Heart left ventricle (tissue), 16 donors: ENCODE data around the gene PDE7B. TPM values are rescaled to one million over a fixed set of nuclear protein-coding genes. Genes with fewer than 3 reads are reported as not detected.

Source experiments
- ATAC-seq, 4 donors: fragments of 200-7000 bp; cut with Tn5 transposase; one replicate each; pipeline ENCODE4 v1.9.1; 2020 to 2022; ENCODE audit warnings: moderate library complexity in 4 of 4, mild to moderate bottlenecking in 3 of 4, moderate number of reproducible peaks in 1 of 4
- DNase-seq, 5 donors: peaks; one replicate each; pipeline ENCODE4 v3.0.0-alpha.2; 2020
- H3K27ac ChIP-seq, 12 donors: fragments of 200-600 bp; sonication (generic) in 4 of 12; one replicate each; pipeline versions ENCODE4 v1.5.0 to v1.8.0; 2016 to 2022; ENCODE audit warnings: mild to moderate bottlenecking in 2 of 12
- H3K27me3 ChIP-seq, 9 donors: fragments of 200-600 bp; sonication (generic) in 2 of 9; one replicate each; pipeline versions ENCODE4 v1.5.1 to v1.8.0; 2016 to 2022; ENCODE audit warnings: mild to moderate bottlenecking in 3 of 9
- H3K36me3 ChIP-seq, 9 donors: fragments of 200-600 bp; sonication (generic) in 2 of 9; one replicate each; pipeline versions ENCODE4 v1.5.0 to v1.8.0; 2018 to 2022; ENCODE audit warnings: mild to moderate bottlenecking in 2 of 9
- H3K4me1 ChIP-seq, 12 donors: fragments of 200-600 bp; sonication (generic) in 4 of 12; one replicate each; pipeline versions ENCODE4 v1.5.0 to v1.8.0; 2016 to 2022; ENCODE audit warnings: mild to moderate bottlenecking in 3 of 12
- H3K4me3 ChIP-seq, 12 donors: fragments of 200-600 bp; sonication (generic) in 4 of 12; one replicate each; pipeline versions ENCODE4 v1.5.0 to v1.8.0; 2017 to 2022; ENCODE audit warnings: mild to moderate bottlenecking in 9 of 12, moderate library complexity in 4 of 12
- H3K9me3 ChIP-seq, 12 donors: fragments of 200-600 bp; sonication (generic) in 4 of 12; one replicate each; pipeline versions ENCODE4 v1.5.0 to v1.8.0; 2016 to 2022; ENCODE audit warnings: mild to moderate bottlenecking in 1 of 12
- CTCF ChIP-seq, 12 donors: fragments of 200-600 bp; sonication (generic) in 4 of 12; IDR thresholded peaks; one replicate each; pipeline versions ENCODE4 v1.5.0 to v1.8.0; 2018 to 2022; ENCODE audit warnings: antibody characterized with exemption in 12 of 12, mild to moderate bottlenecking in 5 of 12
- POLR2A ChIP-seq, 2 donors: fragments of 450-650 bp; IDR thresholded peaks; one replicate each; pipeline ENCODE4 v1.6.1; 2017; ENCODE audit warnings: antibody characterized with exemption in 2 of 2, mild to moderate bottlenecking in 2 of 2, moderate library complexity in 2 of 2
- WGBS, 4 donors: extraction: QIAGEN DNeasy Blood & Tissue Kit in 2 of 4; methylation state at CpG; one replicate each; pipeline versions ENCODE4 v1.1.5 to v1.1.7; 2013 to 2018; 5-methylcytosine and 5-hydroxymethylcytosine counted together
- intact Hi-C, 10 donors: fragments of 100-400 bp; cut with DNase I; formaldehyde crosslinking; loops; one replicate each; pipeline versions ENCODE4 v1.11.1 to v1.14.2; 2022
- polyA plus RNA-seq, 2 donors: library from polyadenylated mRNA; stranded (reverse); fragments of 200-250 nt; gene quantifications; one replicate each; pipeline ENCODE4 v1.2.3, GENCODE V29; 2013
- total RNA-seq, 9 donors: library from RNA; depleted of rRNA in 2 of 9; stranded (reverse); fragments of >200 nt in 2 of 9; fragmentation: NEBNext Ultra II Directional in 3 of 9; extraction: Animal tissue kit (Norgen Biotek cat#: 25700) in 3 of 9; gene quantifications; one replicate each; pipeline versions ENCODE4 v1.1.0 to v1.2.4, GENCODE V29; 2016 to 2023
- donor health status: ischemic (EF 13 %, LVEDD 7.1; RV severe dilation, severe dysfunction).
- donor health status: healthy with polysubstance abuse.
- donor health status: DM: no; HTN: yes; CAD: no.
- donor health status: DM: no; HTN: no; CAD: no.
- donor health status: ischemic (EF 25% LVEDD 6.9; RV normal size, moderate dysfunction).
- donor health status: ischemic (EF 25% LVEDD 5.7; RV mildly dilated, moderate dysfunction).
- donor health status: healthy.
- donor health status: DM: yes; HTN: yes; CAD: no.
- donor health status: ischemic (EF 35%, LVEDD 5.7; RV mildly dilated, moderate dysfunction).
- donor health status: nonischemic (EF 11% LVEDD 7.7; RV severe dilation, severe dysfunction).
- donor health status: DM: yes; HTN: yes; CAD: no.
- donor health status: PGD.
- donor health status: ischemic (EF 29% LVEDD 5.4; RV normal size, mild dysfunction).
- donor health status: nonischemic (EF 23%, LVEDD 6.1; RV moderate dilation, normal function).

PDE7B gene
- total and polyA plus RNA-seq, 11 donors: 4.4 to 29.1 (median 9.0) TPM

- no peaks in the 10 kb centered on the region for H3K27me3 ChIP-seq
- H3K36me3 ChIP-seq: no peaks in the 10 kb centered on the region
- intact Hi-C loops: loop anchor here in 7 of 10 donors (10.0 kb wide), 3 partner anchors 51 to 371 kb away; partner anchors contain the start of gene PDE7B (in 3 of the 7)
- DNase-seq: no peak
- no peak for TF ChIP-seq CTCF (IDR thresholded peaks at IDR 0.05)
- H3K4me3 ChIP-seq: no peak overlapping the region
- no peak overlapping the region for H3K27ac ChIP-seq
- peaks cover 0 to 28% (median 18%) of the 10 kb centered on the region in 12 donors for H3K4me1 ChIP-seq
- ATAC-seq: no peak
- WGBS, 4 donors: 90 to 96% (median 94%) methylated on average over 18 of the region's 18 CpGs
- H3K9me3 ChIP-seq: no peaks in the 10 kb centered on the region
These were observed 54.3 kb downstream of the PDE7B start for GRCh38 chr6:135905604-135906300.

- H3K4me3 ChIP-seq: no peak overlapping the region
- no peak for TF ChIP-seq CTCF (IDR thresholded peaks at IDR 0.05)
- no peak for TF ChIP-seq POLR2A (IDR thresholded peaks at IDR 0.05)
- DNase-seq: no peak
- peaks cover 0 to 22% (median 14%) of the 10 kb centered on the region in 12 donors for H3K4me1 ChIP-seq
- no peak overlapping the region for H3K27ac ChIP-seq
- no peaks in the 10 kb centered on the region for H3K9me3 ChIP-seq
- no peaks in the 10 kb centered on the region for H3K36me3 ChIP-seq
- intact Hi-C loops: loop anchor here in 7 of 10 donors (10.0 kb wide), 3 partner anchors 52 to 372 kb away; partner anchors contain the start of gene PDE7B (in 3 of the 7)
- H3K27me3 ChIP-seq: no peaks in the 10 kb centered on the region
- 87 to 94% (median 92%) methylated on average over 3 of the region's 3 CpGs for WGBS, 4 donors
- no peak for ATAC-seq
These were observed 55.0 kb downstream of the PDE7B start for GRCh38 chr6:135906542-135906941.

GRCh38 chr6:135906972-135907465 is 55.5 kb downstream of the PDE7B start:
- intact Hi-C loops: loop anchor here in 7 of 10 donors (10.0 kb wide), 3 partner anchors 52 to 372 kb away; partner anchors contain the start of gene PDE7B (in 3 of the 7)
- no peak for ATAC-seq

More at GRCh38 chr6:135906972-135907465, 55.5 kb downstream of the PDE7B start:
- H3K27ac ChIP-seq: no peak overlapping the region
- H3K27me3 ChIP-seq: no peaks in the 10 kb centered on the region
- no peak for DNase-seq
- H3K4me1 ChIP-seq: peaks cover 0 to 21% (median 13%) of the 10 kb centered on the region in 12 donors
- H3K36me3 ChIP-seq: no peaks in the 10 kb centered on the region
- H3K9me3 ChIP-seq: no peaks in the 10 kb centered on the region
- TF ChIP-seq CTCF (IDR thresholded peaks at IDR 0.05): no peak
- TF ChIP-seq POLR2A (IDR thresholded peaks at IDR 0.05): no peak
- 67 to 73% (median 72%) methylated on average over 2 of the region's 2 CpGs for WGBS, 4 donors
- H3K4me3 ChIP-seq: no peak overlapping the region
